Trophoblast cell (in vitro differentiated cells and primary cell): Measurements from ENCODE around the gene BSPRY.
"Not testable (repeated sequence)": the region's sequence is repeated elsewhere in the genome, so short reads cannot be mapped to it uniquely, and the experiment has no call there.

Source experiments
- DNase-seq, 2 donors: peaks; one replicate each; pipeline ENCODE4 v3.0.0-alpha.2; 2016
- H2AFZ ChIP-seq: 2 replicates; pipeline ENCODE4 v1.6.1; 2013; ENCODE audit warnings: low read length, moderate library complexity, mild to moderate bottlenecking; ENCODE audit not compliant: insufficient read depth, poor library complexity
- H2AK5ac ChIP-seq: 2 replicates; pipeline ENCODE4 v1.6.1; 2013; ENCODE audit warnings: mild to moderate bottlenecking, low read length
- H2BK120ac ChIP-seq: 2 replicates; pipeline ENCODE4 v1.6.1; 2013; ENCODE audit warnings: low read length, mild to moderate bottlenecking, moderate library complexity; ENCODE audit not compliant: insufficient read depth, poor library complexity
- H2BK12ac ChIP-seq: 2 replicates; pipeline ENCODE4 v1.6.1; 2013; ENCODE audit warnings: mild to moderate bottlenecking, low read length, moderate library complexity
- H2BK5ac ChIP-seq: 2 replicates; pipeline ENCODE4 v1.6.1; 2013; ENCODE audit warnings: low read length, low read depth, moderate library complexity, mild to moderate bottlenecking; ENCODE audit not compliant: poor library complexity
- H3K14ac ChIP-seq: 2 replicates; pipeline ENCODE4 v1.6.1; 2013; ENCODE audit warnings: mild to moderate bottlenecking, low read length
- H3K18ac ChIP-seq: 2 replicates; pipeline ENCODE4 v1.6.1; 2013; ENCODE audit warnings: mild to moderate bottlenecking, low read length
- H3K23ac ChIP-seq: 2 replicates; pipeline ENCODE4 v1.6.1; 2013; ENCODE audit warnings: low read length
- H3K27ac ChIP-seq: 2 replicates; pipeline ENCODE4 v1.5.1; 2013; ENCODE audit warnings: low read depth, mild to moderate bottlenecking, inconsistent platforms, low read length, moderate library complexity
- H3K27me3 ChIP-seq: 2 replicates; pipeline ENCODE4 v1.6.1; 2013; ENCODE audit warnings: inconsistent platforms, mild to moderate bottlenecking, low read length, moderate library complexity; ENCODE audit not compliant: insufficient read depth
- H3K36me3 ChIP-seq, 2 experiments: 1 replicate in 1 of 2; 2 replicates in 1 of 2; pipeline ENCODE4 v1.6.1; 2013; ENCODE audit warnings: low read length in 2 of 2, mild to moderate bottlenecking in 2 of 2, moderate library complexity in 1 of 2; ENCODE audit not compliant: insufficient read depth in 2 of 2, control insufficient read depth in 1 of 2
- H3K4ac ChIP-seq: 2 replicates; pipeline ENCODE4 v1.6.1; 2013; ENCODE audit warnings: low read depth, mild to moderate bottlenecking, low read length, moderate library complexity
- H3K4me1 ChIP-seq, 2 experiments: 1 replicate in 1 of 2; 2 replicates in 1 of 2; pipeline ENCODE4 v1.6.1; 2013; ENCODE audit warnings: low read length in 2 of 2, mild to moderate bottlenecking in 2 of 2, moderate library complexity in 1 of 2; ENCODE audit not compliant: insufficient read depth in 2 of 2, control insufficient read depth in 1 of 2
- H3K4me2 ChIP-seq: 2 replicates; pipeline ENCODE4 v1.6.1; 2013; ENCODE audit warnings: inconsistent platforms, mild to moderate bottlenecking, low read length, moderate library complexity
- H3K4me3 ChIP-seq: 2 replicates; pipeline ENCODE4 v1.5.1; 2013; ENCODE audit warnings: mild to moderate bottlenecking, low read depth, low read length, inconsistent platforms
- H3K79me1 ChIP-seq: one replicate; pipeline ENCODE4 v1.6.1; 2013; ENCODE audit warnings: low read length
- H3K79me2 ChIP-seq: 2 replicates; pipeline ENCODE4 v1.6.1; 2013; ENCODE audit warnings: low read length, mild to moderate bottlenecking; ENCODE audit not compliant: control insufficient read depth, insufficient read depth, poor library complexity
- H3K9ac ChIP-seq: 2 replicates; pipeline ENCODE4 v1.6.1; 2013; ENCODE audit warnings: mild to moderate bottlenecking, low read length
- H3K9me3 ChIP-seq: 2 replicates; pipeline ENCODE4 v1.6.1; 2013; ENCODE audit warnings: low read depth, mild to moderate bottlenecking, control low read depth, inconsistent platforms, low read length; ENCODE audit not compliant: insufficient read depth
- H4K12ac ChIP-seq: 2 replicates; pipeline ENCODE4 v1.6.1; 2013; ENCODE audit warnings: low read depth, mild to moderate bottlenecking, low read length, moderate library complexity
- H4K8ac ChIP-seq: 2 replicates; pipeline ENCODE4 v1.6.1; 2013; ENCODE audit warnings: low read depth, mild to moderate bottlenecking, low read length, moderate library complexity
- H4K91ac ChIP-seq: one replicate; pipeline ENCODE4 v1.6.1; 2013; ENCODE audit warnings: low read depth, mild to moderate bottlenecking, low read length, moderate library complexity
- WGBS: extraction: QIAGEN DNeasy Blood & Tissue Kit; methylation state at CpG from one replicate; pipeline ENCODE4 v1.1.7; 2013; ENCODE audit warnings: missing lambda C conversion rate; ENCODE audit not compliant: insufficient read length, insufficient coverage; ENCODE audit errors: extremely low coverage; 5-methylcytosine and 5-hydroxymethylcytosine counted together

The BSPRY gene

GRCh38 chr9:113364951-113365350, 15.6 kb downstream of the BSPRY start:
- H3K36me3 ChIP-seq: no peaks in the 10 kb centered on the region
- no peak overlapping the region for H2BK120ac ChIP-seq
- no peak overlapping the region for H3K4me3 ChIP-seq
- H2AK5ac ChIP-seq: no peak overlapping the region
- H3K4me1 ChIP-seq: no peaks in the 10 kb centered on the region
- no peak overlapping the region for H3K23ac ChIP-seq
- no peak overlapping the region for H2BK12ac ChIP-seq
- H3K4ac ChIP-seq: no peak overlapping the region
- no peak for DNase-seq
- H3K27me3 ChIP-seq: no peaks in the 10 kb centered on the region
- H3K79me2 ChIP-seq: no peaks in the 10 kb centered on the region
- H2AFZ ChIP-seq: no peak overlapping the region
- H4K8ac ChIP-seq: no peak overlapping the region
- no peak overlapping the region for H3K9ac ChIP-seq
- no CpG with 5 or more reads among the region's 1 CpG for WGBS
- H3K14ac ChIP-seq: no peak overlapping the region
- no peaks in the 10 kb centered on the region for H3K79me1 ChIP-seq
- no peak overlapping the region for H3K27ac ChIP-seq
- no peak overlapping the region for H4K91ac ChIP-seq
- no peaks in the 10 kb centered on the region for H3K9me3 ChIP-seq
- H2BK5ac ChIP-seq: no peak overlapping the region
- H4K12ac ChIP-seq: no peak overlapping the region
- H3K4me2 ChIP-seq: no peak overlapping the region
- no peak overlapping the region for H3K18ac ChIP-seq

- not testable (repeated sequence) for H3K14ac ChIP-seq, H3K79me2 ChIP-seq, H3K18ac ChIP-seq, DNase-seq, H3K27me3 ChIP-seq, H3K4me1 ChIP-seq, H3K4me2 ChIP-seq, H3K36me3 ChIP-seq, H3K23ac ChIP-seq, H3K9ac ChIP-seq, H4K91ac ChIP-seq, H3K4ac ChIP-seq, H2BK5ac ChIP-seq, H3K9me3 ChIP-seq, H2AK5ac ChIP-seq, H3K4me3 ChIP-seq, H2AFZ ChIP-seq, H3K79me1 ChIP-seq, H3K27ac ChIP-seq, H4K8ac ChIP-seq, H2BK12ac ChIP-seq, H4K12ac ChIP-seq, H2BK120ac ChIP-seq
- WGBS: no CpG with 5 or more reads among the region's 3 CpGs
Observed at GRCh38 chr9:113365652-113366051, 16.3 kb downstream of the BSPRY start.

GRCh38 chr9:113368348-113368981, 19.1 kb downstream of the BSPRY start:
- Histone ChIP-seq H3K18ac (no peak overlapping the region), H2AFZ (no peak overlapping the region), H3K4me2 (no peak overlapping the region), H4K91ac (no peak overlapping the region), H3K4me3 (no peak overlapping the region), H2BK12ac (no peak overlapping the region), H3K27me3 (no peaks in the 10 kb centered on the region), H3K9me3 (no peaks in the 10 kb centered on the region), H3K36me3 (peaks cover 4 to 10% of the 10 kb centered on the region in 2 experiments), H2BK120ac (no peak overlapping the region), H4K12ac (no peak overlapping the region), H2BK5ac (no peak overlapping the region), H3K27ac (no peak overlapping the region), H4K8ac (no peak overlapping the region), H3K23ac (no peak overlapping the region), H3K9ac (no peak overlapping the region), H2AK5ac (no peak overlapping the region), H3K14ac (no peak overlapping the region), H3K79me2 (no peaks in the 10 kb centered on the region), H3K4me1 (no peaks in the 10 kb centered on the region), H3K79me1 (no peaks in the 10 kb centered on the region), H3K4ac (no peak overlapping the region)
- WGBS: no CpG with 5 or more reads among the region's 5 CpGs
- DNase-seq: no peak

- Histone ChIP-seq H3K4me3 (no peak overlapping the region), H2AFZ (no peak overlapping the region), H4K8ac (no peak overlapping the region), H3K18ac (no peak overlapping the region), H4K12ac (no peak overlapping the region), H3K79me1 (no peaks in the 10 kb centered on the region), H3K4me1 (no peaks in the 10 kb centered on the region), H3K36me3 (peaks cover 11 to 18% of the 10 kb centered on the region in 2 experiments), H2BK12ac (no peak overlapping the region), H2BK120ac (no peak overlapping the region), H4K91ac (no peak overlapping the region), H3K14ac (no peak overlapping the region), H3K27me3 (no peaks in the 10 kb centered on the region), H2BK5ac (no peak overlapping the region), H3K9ac (no peak overlapping the region), H2AK5ac (no peak overlapping the region), H3K23ac (no peak overlapping the region), H3K4ac (no peak overlapping the region), H3K79me2 (no peaks in the 10 kb centered on the region), H3K9me3 (no peaks in the 10 kb centered on the region), H3K4me2 (no peak overlapping the region), H3K27ac (no peak overlapping the region)
- WGBS: no CpG with 5 or more reads among the region's 13 CpGs
- DNase-seq: no peak
Observed at GRCh38 chr9:113368982-113369854, 19.9 kb downstream of the BSPRY start.
